ENCODE results near the gene PCDHAC1. TPM values are rescaled to one million over a fixed set of nuclear protein-coding genes. Genes with fewer than 3 reads are reported as not detected.
"Not testable (repeated sequence)": the region's sequence is repeated elsewhere in the genome, so short reads cannot be mapped to it uniquely, and the experiment has no call there.

PCDHAC1 gene, protein sequence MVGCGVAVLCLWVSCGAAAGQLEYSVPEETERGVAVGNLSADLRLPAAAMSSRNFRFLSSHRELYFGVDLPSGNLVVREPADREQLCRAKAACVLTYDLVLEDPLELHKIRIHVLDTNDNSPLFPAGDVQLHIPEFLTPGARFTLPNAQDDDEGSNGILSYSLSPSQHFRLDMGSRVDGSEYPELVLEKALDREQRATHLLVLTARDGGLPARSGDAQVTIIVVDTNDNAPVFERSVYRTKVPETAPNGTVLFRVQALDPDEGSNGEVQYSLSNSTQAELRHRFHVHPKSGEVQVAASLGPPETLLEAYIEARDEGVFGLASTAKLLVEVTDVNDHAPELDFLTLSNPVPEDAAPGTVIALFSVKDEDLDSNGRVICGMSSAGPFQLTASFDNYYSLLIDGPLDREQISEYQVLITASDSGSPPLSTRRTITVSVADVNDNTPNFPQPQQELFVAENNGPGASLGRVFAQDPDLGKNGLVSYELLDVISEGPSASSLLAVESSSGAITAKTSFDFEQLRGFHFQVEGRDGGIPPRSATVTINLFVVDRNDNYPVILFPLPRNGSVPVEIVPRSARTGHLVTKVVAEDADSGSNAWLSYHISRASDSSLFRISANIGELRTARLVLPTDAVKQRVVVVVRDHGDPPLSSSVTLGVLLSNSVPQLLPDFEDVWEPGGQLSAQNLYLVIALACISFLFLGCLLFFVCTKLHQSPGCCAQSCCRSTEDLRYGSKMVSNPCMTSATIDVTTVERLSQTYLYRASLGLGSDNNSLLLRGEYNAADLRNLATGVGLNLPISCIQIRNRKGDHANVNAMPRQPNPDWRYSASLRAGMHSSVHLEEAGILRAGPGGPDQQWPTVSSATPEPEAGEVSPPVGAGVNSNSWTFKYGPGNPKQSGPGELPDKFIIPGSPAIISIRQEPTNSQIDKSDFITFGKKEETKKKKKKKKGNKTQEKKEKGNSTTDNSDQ
- 0.28 TPM in 1 of 2 replicates, not detected in the other for total RNA-seq (2014; rRNA removed; shearing (Covaris generic))

DNA sequence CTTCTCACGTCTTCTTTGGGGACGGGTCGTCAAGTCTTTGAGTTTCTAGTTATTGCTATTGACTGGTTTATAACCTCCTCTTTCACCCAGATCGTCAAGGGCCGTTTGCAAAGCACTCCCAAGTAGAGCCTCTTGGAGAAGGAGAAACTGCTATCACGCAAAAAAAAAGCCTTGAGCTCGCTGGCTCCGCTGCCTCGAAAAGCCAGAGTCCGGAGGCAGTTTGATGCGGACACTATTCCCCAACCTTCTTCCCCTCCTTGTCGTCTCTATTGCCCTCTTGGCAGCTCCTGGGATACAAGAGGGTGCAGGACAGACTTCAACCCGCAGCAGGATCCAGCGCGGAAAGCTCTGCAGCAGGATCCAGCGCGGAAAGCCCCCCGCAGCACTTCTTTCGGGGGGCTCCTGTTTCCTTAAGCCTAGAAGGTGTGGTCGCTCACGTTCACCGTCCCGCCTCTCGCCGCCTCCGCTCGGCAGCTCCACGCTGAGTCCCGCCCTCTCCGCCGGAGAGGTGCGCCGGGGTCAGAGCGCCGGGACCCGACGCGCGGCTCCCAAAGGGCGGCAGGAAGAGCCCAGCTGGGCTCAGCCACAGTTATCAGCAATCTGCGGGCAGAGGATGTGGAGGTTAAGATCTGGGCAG lies at the start of gene PCDHAC1:
TSS of gene PCDHAC1 (plus strand) at position 494 of the 637 bp plus-strand sequence. CDS start 594 bp downstream, outside the sequence.
- no peak within 1 kb of the TSS for H3K4me3 ChIP-seq
- no peak within 1 kb of the TSS for H3K27ac ChIP-seq
- no peaks in the 10 kb centered on the region for H3K36me3 ChIP-seq
- no peaks in the 10 kb centered on the region for H3K4me1 ChIP-seq (replicated peaks)
- H3K9me3 ChIP-seq (replicated peaks), result peaks cover 26% of the 10 kb centered on the region
- no peak for DNase-seq (ENCODE audit: low read depth in 1 of 2, low spot score in 2 of 2)
- peaks cover 3% of the 10 kb centered on the region; the same call in 1 of the 2 replicates for H3K27me3 ChIP-seq (replicated peaks)

DNA sequence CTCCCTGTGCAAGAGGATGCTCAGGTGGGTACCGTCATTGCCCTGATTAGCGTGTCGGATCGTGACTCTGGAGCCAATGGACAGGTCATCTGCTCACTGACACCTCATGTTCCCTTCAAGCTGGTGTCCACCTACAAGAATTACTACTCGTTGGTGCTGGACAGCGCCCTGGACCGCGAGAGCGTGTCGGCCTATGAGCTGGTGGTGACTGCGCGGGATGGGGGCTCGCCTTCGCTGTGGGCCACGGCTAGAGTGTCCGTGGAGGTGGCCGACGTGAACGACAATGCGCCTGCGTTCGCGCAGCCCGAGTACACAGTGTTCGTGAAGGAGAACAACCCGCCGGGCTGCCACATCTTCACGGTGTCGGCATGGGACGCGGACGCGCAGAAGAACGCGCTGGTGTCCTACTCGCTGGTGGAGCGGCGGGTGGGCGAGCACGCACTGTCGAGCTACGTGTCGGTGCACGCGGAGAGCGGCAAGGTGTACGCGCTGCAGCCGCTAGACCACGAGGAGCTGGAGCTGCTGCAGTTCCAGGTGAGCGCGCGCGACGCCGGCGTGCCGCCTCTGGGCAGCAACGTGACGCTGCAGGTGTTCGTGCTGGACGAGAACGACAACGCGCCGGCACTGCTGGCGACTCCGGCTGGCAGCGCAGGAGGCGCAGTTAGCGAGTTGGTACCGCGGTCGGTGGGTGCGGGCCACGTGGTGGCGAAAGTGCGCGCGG lies 49.4 kb upstream of the PCDHAC1 start:
- H3K27ac ChIP-seq; H3K27me3 ChIP-seq (replicated peaks); H3K4me1 ChIP-seq (replicated peaks); H3K36me3 ChIP-seq; H3K4me3 ChIP-seq; DNase-seq (ENCODE audit: low read depth in 1 of 2, low spot score in 2 of 2): not testable (repeated sequence)
- peaks cover 19% of the 10 kb centered on the region for H3K9me3 ChIP-seq (replicated peaks)

DNA sequence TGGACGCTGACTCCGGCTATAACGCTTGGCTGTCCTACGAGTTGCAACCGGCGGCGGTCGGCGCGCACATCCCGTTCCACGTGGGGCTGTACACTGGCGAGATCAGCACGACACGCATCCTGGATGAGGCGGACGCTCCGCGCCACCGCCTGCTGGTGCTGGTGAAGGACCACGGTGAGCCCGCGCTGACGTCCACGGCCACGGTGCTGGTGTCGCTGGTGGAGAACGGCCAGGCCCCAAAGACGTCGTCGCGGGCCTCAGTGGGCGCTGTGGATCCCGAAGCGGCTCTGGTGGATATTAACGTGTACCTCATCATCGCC lies 48.9 kb upstream of the PCDHAC1 start:
- Histone ChIP-seq H3K4me3 (no peak overlapping the region), H3K4me1 (replicated peaks) (no peaks in the 10 kb centered on the region), H3K36me3 (no peaks in the 10 kb centered on the region), H3K27me3 (replicated peaks) (no peaks in the 10 kb centered on the region), H3K27ac (no peak overlapping the region), H3K9me3 (replicated peaks) (peaks cover 20% of the 10 kb centered on the region)
- DNase-seq (ENCODE audit: low read depth in 1 of 2, low spot score in 2 of 2), result no peak

DNA sequence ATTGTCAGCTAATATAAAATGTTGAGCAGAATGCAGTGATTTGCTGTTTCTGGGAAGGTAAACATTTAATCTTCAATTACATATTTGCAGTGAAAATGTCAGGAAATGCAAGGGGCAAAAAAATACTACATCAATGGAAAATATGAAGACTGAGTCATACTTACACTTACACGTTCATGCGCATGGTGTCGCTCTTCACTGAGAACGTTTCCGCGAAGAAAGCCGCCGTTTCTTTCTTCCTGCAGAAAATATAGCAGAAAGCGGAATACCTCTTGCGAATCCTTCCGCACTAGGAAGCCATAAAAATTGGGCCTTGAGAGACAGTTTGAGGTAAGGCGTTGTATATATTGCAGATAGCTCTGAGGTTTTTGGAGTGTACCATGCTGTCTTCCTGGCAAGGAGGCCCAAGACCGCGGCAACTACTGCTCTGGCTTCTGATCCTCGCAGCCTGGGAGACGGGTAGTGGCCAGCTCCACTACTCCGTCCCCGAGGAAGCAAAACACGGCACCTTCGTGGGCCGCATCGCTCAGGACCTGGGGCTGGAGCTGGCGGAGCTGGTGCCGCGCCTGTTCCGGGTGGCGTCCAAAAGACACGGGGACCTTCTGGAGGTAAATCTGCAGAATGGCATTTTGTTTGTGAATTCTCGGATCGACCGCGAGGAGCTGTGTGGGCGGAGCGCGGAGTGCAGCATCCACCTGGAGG lies 44.1 kb upstream of the PCDHAC1 start, which contains the start of gene PCDHA13:
TSS of gene PCDHA13 (plus strand) at position 236 of the 702 bp plus-strand sequence. CDS start at position 381, 145 bp downstream.
- no peaks in the 10 kb centered on the region for H3K36me3 ChIP-seq
- peaks cover 18% of the 10 kb centered on the region for H3K9me3 ChIP-seq (replicated peaks)
- H3K4me1 ChIP-seq (replicated peaks), result no peaks in the 10 kb centered on the region
- H3K4me3 ChIP-seq, result no peak within 1 kb of the TSS
- no peak within 1 kb of the TSS for H3K27ac ChIP-seq
- DNase-seq (ENCODE audit: low read depth in 1 of 2, low spot score in 2 of 2), result no peak
- H3K27me3 ChIP-seq (replicated peaks), result no peaks in the 10 kb centered on the region; the same call in 1 of the 2 replicates

DNA sequence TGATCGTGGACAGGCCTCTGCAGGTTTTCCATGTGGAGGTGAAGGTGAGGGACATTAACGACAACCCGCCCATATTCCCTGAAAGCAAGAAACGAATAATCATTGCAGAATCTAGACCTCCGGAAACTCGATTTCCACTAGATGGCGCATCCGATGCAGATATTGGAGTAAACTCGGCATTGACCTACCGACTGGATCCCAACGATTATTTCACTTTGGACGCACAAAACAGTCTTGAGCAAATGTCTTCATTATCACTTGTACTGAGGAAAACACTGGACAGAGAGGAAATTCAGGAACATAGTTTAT lies 43.6 kb upstream of the PCDHAC1 start:
- no peak for DNase-seq (ENCODE audit: low read depth in 1 of 2, low spot score in 2 of 2)
- H3K4me1 ChIP-seq (replicated peaks), result no peaks in the 10 kb centered on the region
- no peak overlapping the region for H3K4me3 ChIP-seq
- no peaks in the 10 kb centered on the region for H3K36me3 ChIP-seq
- no peak overlapping the region for H3K27ac ChIP-seq
- peaks cover 14% of the 10 kb centered on the region for H3K9me3 ChIP-seq (replicated peaks)
- no peaks in the 10 kb centered on the region; the same call in 1 of the 2 replicates for H3K27me3 ChIP-seq (replicated peaks)

DNA sequence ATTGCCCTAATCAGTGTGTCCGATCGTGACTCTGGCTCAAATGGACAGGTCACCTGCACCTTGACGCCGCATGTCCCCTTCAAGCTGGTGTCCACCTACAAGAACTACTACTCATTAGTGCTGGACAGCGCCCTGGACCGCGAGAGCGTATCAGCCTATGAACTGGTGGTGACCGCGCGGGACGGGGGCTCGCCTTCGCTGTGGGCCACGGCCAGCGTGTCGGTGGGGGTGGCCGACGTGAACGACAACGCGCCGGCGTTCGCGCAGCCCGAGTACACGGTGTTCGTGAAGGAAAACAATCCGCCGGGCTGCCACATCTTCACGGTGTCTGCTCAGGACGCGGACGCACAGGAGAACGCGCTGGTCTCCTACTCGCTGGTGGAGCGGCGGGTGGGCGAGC lies 42.7 kb upstream of the PCDHAC1 start:
- Histone ChIP-seq H3K27me3 (replicated peaks) (no peaks in the 10 kb centered on the region; the same call in 1 of the 2 replicates), H3K4me3 (no peak overlapping the region), H3K27ac (no peak overlapping the region), H3K36me3 (no peaks in the 10 kb centered on the region), H3K4me1 (replicated peaks) (no peaks in the 10 kb centered on the region), H3K9me3 (replicated peaks) (peaks cover 14% of the 10 kb centered on the region)
- no peak for DNase-seq (ENCODE audit: low read depth in 1 of 2, low spot score in 2 of 2)

DNA sequence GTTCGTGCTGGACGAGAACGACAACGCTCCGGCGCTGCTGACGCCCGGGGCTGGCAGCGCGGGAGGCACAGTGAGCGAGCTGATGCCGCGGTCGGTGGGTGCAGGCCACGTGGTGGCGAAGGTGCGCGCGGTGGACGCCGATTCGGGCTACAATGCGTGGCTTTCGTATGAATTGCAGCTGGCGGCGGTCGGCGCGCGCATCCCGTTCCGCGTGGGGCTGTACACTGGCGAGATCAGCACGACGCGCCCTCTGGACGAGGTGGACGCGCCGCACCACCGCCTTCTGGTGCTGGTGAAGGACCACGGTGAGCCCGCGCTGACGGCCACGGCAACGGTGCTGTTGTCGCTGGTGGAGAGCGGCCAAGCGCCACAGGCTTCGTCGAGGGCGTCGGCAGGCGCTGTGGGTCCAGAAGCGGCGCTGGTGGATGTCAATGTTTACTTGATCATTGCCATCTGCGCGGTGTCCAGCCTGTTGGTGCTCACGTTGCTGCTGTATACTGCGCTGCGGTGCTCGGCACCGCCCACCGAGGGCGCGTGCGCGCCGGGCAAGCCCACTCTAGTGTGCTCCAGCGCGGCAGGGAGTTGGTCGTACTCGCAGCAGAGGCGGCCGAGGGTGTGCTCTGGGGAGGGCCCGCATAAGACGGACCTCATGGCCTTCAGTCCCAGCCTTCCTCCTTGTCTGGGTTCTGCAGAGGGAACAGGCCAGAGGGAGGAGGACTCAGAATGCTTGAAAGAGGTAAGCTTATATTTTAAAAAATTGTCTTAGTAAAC lies 42.0 kb upstream of the PCDHAC1 start:
- Histone ChIP-seq H3K36me3 (no peaks in the 10 kb centered on the region), H3K4me1 (replicated peaks) (no peaks in the 10 kb centered on the region), H3K27me3 (replicated peaks) (no peaks in the 10 kb centered on the region; the same call in 1 of the 2 replicates), H3K4me3 (no peak overlapping the region), H3K27ac (no peak overlapping the region), H3K9me3 (replicated peaks) (peaks cover 14% of the 10 kb centered on the region)
- no peak for DNase-seq (ENCODE audit: low read depth in 1 of 2, low spot score in 2 of 2)

DNA sequence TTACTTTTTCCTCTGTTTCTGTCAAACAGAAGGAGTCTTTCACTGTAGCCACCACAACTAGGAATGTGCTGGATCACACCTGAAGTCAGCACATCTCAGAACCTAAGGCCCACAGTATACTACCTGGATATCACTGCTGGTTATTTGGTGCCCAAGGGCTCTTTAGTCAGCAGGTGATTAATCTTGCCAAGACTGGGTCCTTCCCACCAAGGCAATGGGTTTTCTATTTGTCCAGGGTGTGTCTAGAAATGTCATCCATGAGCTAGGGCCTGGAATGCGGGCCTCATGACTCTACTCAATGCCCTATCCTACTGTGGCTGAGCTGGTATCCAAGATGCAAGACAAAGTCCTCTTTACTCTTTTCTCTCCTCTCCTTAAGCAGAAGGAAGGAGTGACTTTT lies 9.8 kb upstream of the PCDHAC1 start:
- no peak for DNase-seq (ENCODE audit: low read depth in 1 of 2, low spot score in 2 of 2)
- H3K36me3 ChIP-seq, result no peaks in the 10 kb centered on the region
- no peak overlapping the region for H3K4me3 ChIP-seq
- H3K9me3 ChIP-seq (replicated peaks), result peaks cover 10% of the 10 kb centered on the region
- H3K4me1 ChIP-seq (replicated peaks), result no peaks in the 10 kb centered on the region
- H3K27ac ChIP-seq, result no peak overlapping the region
- H3K27me3 ChIP-seq (replicated peaks), result no peaks in the 10 kb centered on the region

DNA sequence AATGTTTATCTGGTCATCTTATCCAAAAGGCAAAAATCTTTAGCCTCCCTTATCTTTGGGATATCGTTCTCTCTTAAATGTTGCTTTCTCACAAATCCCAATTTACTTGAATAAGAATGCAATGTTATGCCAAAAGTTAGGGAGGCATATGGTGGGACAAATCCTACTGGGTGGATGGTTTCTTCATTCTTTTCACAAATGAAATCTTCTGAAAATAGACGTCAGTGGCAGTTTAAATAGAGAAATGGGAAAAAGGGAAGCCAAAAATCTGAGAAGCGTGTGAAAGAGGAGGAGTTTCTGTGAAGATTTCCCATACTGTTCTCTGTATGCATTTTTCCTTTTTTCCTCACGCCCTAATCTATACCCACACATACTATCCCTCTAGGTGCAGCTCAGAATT lies 2.5 kb upstream of the PCDHAC1 start:
- no peak for DNase-seq (ENCODE audit: low read depth in 1 of 2, low spot score in 2 of 2)
- Histone ChIP-seq H3K4me3 (no peak overlapping the region), H3K4me1 (replicated peaks) (no peaks in the 10 kb centered on the region), H3K36me3 (no peaks in the 10 kb centered on the region), H3K27me3 (replicated peaks) (peaks cover 3% of the 10 kb centered on the region; the same call in 1 of the 2 replicates), H3K9me3 (replicated peaks) (peaks cover 26% of the 10 kb centered on the region), H3K27ac (no peak overlapping the region)

DNA sequence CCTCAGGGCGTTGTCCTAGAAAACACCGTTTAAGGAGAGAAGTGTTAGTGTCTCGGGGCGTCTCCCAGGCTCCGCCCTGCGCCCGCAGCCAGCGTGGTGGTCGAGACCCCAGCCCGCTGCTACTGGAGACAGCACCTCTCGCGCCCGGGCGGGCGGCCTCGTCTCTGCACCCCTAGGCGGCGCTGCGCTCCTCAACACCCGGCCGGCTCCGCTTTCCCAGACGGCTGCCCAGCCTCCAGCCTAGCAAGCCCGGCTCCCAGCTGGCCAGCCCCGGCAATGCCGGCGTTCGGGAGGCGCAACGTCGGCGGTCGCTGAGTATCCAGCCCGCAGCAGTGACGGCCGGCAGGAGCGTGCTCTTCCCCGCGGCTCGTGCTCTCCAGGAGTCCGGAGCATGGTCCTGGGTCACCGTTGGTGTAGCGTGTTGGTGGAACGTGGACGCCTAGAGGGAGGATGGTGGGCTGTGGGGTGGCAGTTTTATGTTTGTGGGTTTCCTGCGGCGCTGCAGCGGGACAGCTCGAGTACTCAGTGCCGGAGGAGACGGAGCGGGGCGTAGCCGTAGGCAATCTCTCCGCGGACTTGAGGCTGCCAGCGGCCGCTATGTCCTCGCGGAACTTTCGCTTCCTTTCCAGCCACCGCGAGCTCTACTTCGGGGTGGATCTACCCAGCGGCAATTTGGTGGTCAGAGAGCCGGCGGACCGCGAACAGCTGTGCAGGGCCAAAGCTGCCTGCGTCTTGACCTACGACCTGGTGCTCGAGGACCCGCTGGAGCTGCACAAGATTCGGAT lies 536 bp downstream of the PCDHAC1 start:
- Histone ChIP-seq H3K4me1 (replicated peaks) (no peaks in the 10 kb centered on the region), H3K27me3 (replicated peaks) (peaks cover 3% of the 10 kb centered on the region; the same call in 1 of the 2 replicates), H3K9me3 (replicated peaks) (peaks cover 26% of the 10 kb centered on the region), H3K4me3 (no peak overlapping the region), H3K36me3 (no peaks in the 10 kb centered on the region), H3K27ac (no peak overlapping the region)
- DNase-seq (ENCODE audit: low read depth in 1 of 2, low spot score in 2 of 2), result peak in 1 of 2 experiments; percentile 59

DNA sequence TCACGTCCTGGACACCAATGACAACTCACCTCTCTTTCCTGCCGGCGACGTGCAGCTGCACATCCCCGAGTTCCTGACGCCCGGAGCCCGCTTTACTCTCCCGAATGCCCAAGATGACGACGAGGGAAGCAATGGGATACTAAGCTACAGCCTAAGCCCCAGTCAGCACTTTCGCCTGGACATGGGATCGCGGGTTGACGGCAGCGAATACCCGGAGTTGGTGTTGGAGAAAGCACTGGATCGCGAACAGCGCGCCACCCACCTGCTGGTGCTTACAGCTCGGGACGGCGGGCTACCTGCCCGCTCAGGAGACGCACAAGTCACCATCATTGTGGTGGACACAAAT lies 1.1 kb downstream of the PCDHAC1 start:
- Histone ChIP-seq H3K4me1 (replicated peaks) (no peaks in the 10 kb centered on the region), H3K27me3 (replicated peaks) (peaks cover 3% of the 10 kb centered on the region; the same call in 1 of the 2 replicates), H3K27ac (no peak overlapping the region), H3K36me3 (no peaks in the 10 kb centered on the region), H3K4me3 (no peak overlapping the region), H3K9me3 (replicated peaks) (peaks cover 24% of the 10 kb centered on the region)
- no peak for DNase-seq (ENCODE audit: low read depth in 1 of 2, low spot score in 2 of 2)

All from SJSA1 (cell line).